HEK293 (cell line): ENCODE results near the gene FBXO42.

ENCODE experiments used
- ATF2 ChIP-seq: fragments of 450-650 bp; formaldehyde crosslinking; IDR thresholded peaks from 2 replicates; pipeline ENCODE4 v1.5.1; 2016; ENCODE audit warnings: missing biosample characterization, missing genetic modification characterization, low read depth
- CTCF ChIP-seq: fragments of 450-650 bp; formaldehyde crosslinking; IDR thresholded peaks from 2 replicates; pipeline ENCODE4 v1.5.1; 2016; ENCODE audit warnings: missing biosample characterization, missing genetic modification characterization
- REST ChIP-seq: fragments of 450-650 bp; formaldehyde crosslinking; IDR thresholded peaks from 2 replicates; pipeline ENCODE4 v1.5.1; 2016; ENCODE audit warnings: missing biosample characterization, missing genetic modification characterization
- SP2 ChIP-seq: fragments of 450-650 bp; formaldehyde crosslinking; IDR thresholded peaks from 2 replicates; pipeline ENCODE4 v1.5.1; 2016; ENCODE audit warnings: missing biosample characterization, missing genetic modification characterization
- SP7 ChIP-seq: fragments of 450-650 bp; formaldehyde crosslinking; IDR thresholded peaks from 2 replicates; pipeline ENCODE4 v1.5.1; 2016; ENCODE audit warnings: missing biosample characterization, missing genetic modification characterization
- ZNF449 ChIP-seq: fragments of 450-650 bp; formaldehyde crosslinking; IDR thresholded peaks from 2 replicates; pipeline ENCODE4 v1.5.1; 2017; ENCODE audit warnings: missing biosample characterization, mild to moderate bottlenecking, missing genetic modification characterization, moderate library complexity
- ZNF48 ChIP-seq: fragments of 450-650 bp; formaldehyde crosslinking; IDR thresholded peaks from 2 replicates; pipeline ENCODE4 v1.5.1; 2016; ENCODE audit warnings: missing biosample characterization, missing genetic modification characterization
- ZNF626 ChIP-seq: fragments of 450-650 bp; sonication (Bioruptor Pico); formaldehyde crosslinking; IDR thresholded peaks from 2 replicates; pipeline ENCODE4 v1.5.1; 2018; ENCODE audit warnings: missing biosample characterization, missing genetic modification characterization, inconsistent platforms

- TF ChIP-seq ATF2 (tag by site-specific recombination): no peak
- TF ChIP-seq SP7 (tag by site-specific recombination): no peak
- no peak for TF ChIP-seq ZNF449
- no peak for TF ChIP-seq SP2 (tag by site-specific recombination)
- no peak for TF ChIP-seq CTCF (tag by site-specific recombination)
- no peak for TF ChIP-seq REST
- no peak for TF ChIP-seq ZNF626
- TF ChIP-seq ZNF48 (tag by site-specific recombination): no peak
Measured at GRCh38 chr1:16199157-16199501, 153.2 kb downstream of the FBXO42 start.
